SJCRH30 (cell line): ENCODE results near the gene SLC22A23. TPM values are rescaled to one million over a fixed set of nuclear protein-coding genes. Genes with fewer than 3 reads are reported as not detected.

ENCODE experiments used
- DNase-seq, 2 experiments: peaks; one replicate each; pipeline ENCODE4 v3.0.0-alpha.2; 2015 to 2020
- H3K27ac ChIP-seq: fragments of 250-450 bp; sonication (Bioruptor Pico); 2 replicates; pipeline ENCODE4 v1.5.1; 2020; ENCODE audit warnings: mild to moderate bottlenecking, moderate library complexity
- H3K27me3 ChIP-seq: fragments of 250-450 bp; sonication (Bioruptor Pico); 2 replicates; pipeline ENCODE4 v1.5.1; 2020; ENCODE audit warnings: mild to moderate bottlenecking, moderate library complexity
- H3K36me3 ChIP-seq: fragments of 250-450 bp; sonication (Bioruptor Pico); 2 replicates; pipeline ENCODE4 v1.5.1; 2020; ENCODE audit warnings: mild to moderate bottlenecking, moderate library complexity
- H3K4me1 ChIP-seq: fragments of 250-450 bp; sonication (Bioruptor Pico); 2 replicates; pipeline ENCODE4 v1.5.1; 2020; ENCODE audit warnings: mild to moderate bottlenecking, moderate library complexity
- H3K4me3 ChIP-seq: fragments of 250-450 bp; sonication (Bioruptor Pico); 2 replicates; pipeline ENCODE4 v1.5.1; 2020; ENCODE audit warnings: mild to moderate bottlenecking, moderate library complexity
- H3K9me3 ChIP-seq: fragments of 250-450 bp; sonication (Bioruptor Pico); replicated peaks from 2 replicates; pipeline ENCODE4 v1.5.1; 2020; ENCODE audit warnings: mild to moderate bottlenecking, moderate library complexity
- total RNA-seq: library from RNA; depleted of rRNA; stranded (reverse); fragments of >200 nt; shearing (Covaris generic); gene quantifications from 2 replicates; pipeline ENCODE4 v1.2.3, GENCODE V29; 2014

The SLC22A23 gene
- total RNA-seq, 1 experiment from 2014 or later, result 0.43 TPM

- Histone ChIP-seq H3K27me3 (no peaks in the 10 kb centered on the region), H3K9me3 (no peaks in the 10 kb centered on the region), H3K36me3 (no peaks in the 10 kb centered on the region), H3K4me1 (peaks cover 4% of the 10 kb centered on the region; the same call in 1 of the 2 replicates), H3K27ac (no peak overlapping the region), H3K4me3 (no peak overlapping the region)
- DNase-seq, result no peak
These were observed 14.2 kb downstream of the SLC22A23 start for GRCh38 chr6:3442431-3443220.

- no peaks in the 10 kb centered on the region for H3K36me3 ChIP-seq
- peaks cover 4% of the 10 kb centered on the region; the same call in 1 of the 2 replicates for H3K4me1 ChIP-seq
- H3K9me3 ChIP-seq, result no peaks in the 10 kb centered on the region
- H3K27ac ChIP-seq, result no peak overlapping the region
- no peak for DNase-seq
- no peak overlapping the region for H3K4me3 ChIP-seq
- H3K27me3 ChIP-seq, result no peaks in the 10 kb centered on the region
These were observed 15.9 kb downstream of the SLC22A23 start for GRCh38 chr6:3440911-3441310.

- Histone ChIP-seq H3K27ac (no peak overlapping the region), H3K9me3 (no peaks in the 10 kb centered on the region), H3K36me3 (no peaks in the 10 kb centered on the region), H3K27me3 (no peaks in the 10 kb centered on the region), H3K4me3 (no peak overlapping the region), H3K4me1 (peaks cover 4% of the 10 kb centered on the region; the same call in 1 of the 2 replicates)
- no peak for DNase-seq
These were observed 16.9 kb downstream of the SLC22A23 start for GRCh38 chr6:3439961-3440360.

GRCh38 chr6:3438190-3439167, 18.4 kb downstream of the SLC22A23 start:
- H3K27ac ChIP-seq, result peak overlapping the region; percentile 7; the same call in 1 of the 2 replicates

GRCh38 chr6:3433005-3433404, 23.8 kb downstream of the SLC22A23 start:
- Histone ChIP-seq H3K9me3 (no peaks in the 10 kb centered on the region), H3K27ac (no peak overlapping the region), H3K4me3 (no peak overlapping the region), H3K27me3 (no peaks in the 10 kb centered on the region), H3K36me3 (no peaks in the 10 kb centered on the region), H3K4me1 (peaks cover 2% of the 10 kb centered on the region; the same call in 1 of the 2 replicates)
- DNase-seq, result peak in 1 of 2 experiments; percentile 25

More at GRCh38 chr6:3438190-3439167, 18.4 kb downstream of the SLC22A23 start:
- Histone ChIP-seq H3K36me3 (no peaks in the 10 kb centered on the region), H3K4me3 (0 out of 2 replicates have a peak overlapping the region, but pooled peaks have one; percentile 12), H3K27me3 (no peaks in the 10 kb centered on the region), H3K9me3 (no peaks in the 10 kb centered on the region), H3K4me1 (peaks cover 4% of the 10 kb centered on the region; the same call in 1 of the 2 replicates)
- DNase-seq, result peak; percentile 40 to 58

- no peak overlapping the region for H3K4me3 ChIP-seq
These were observed 24.4 kb downstream of the SLC22A23 start for GRCh38 chr6:3432416-3432815.

GRCh38 chr6:3431994-3432393, 24.9 kb downstream of the SLC22A23 start:
- no peak for DNase-seq
- Histone ChIP-seq H3K4me3 (no peak overlapping the region), H3K27ac (no peak overlapping the region), H3K9me3 (no peaks in the 10 kb centered on the region), H3K27me3 (no peaks in the 10 kb centered on the region), H3K36me3 (no peaks in the 10 kb centered on the region), H3K4me1 (no peaks in the 10 kb centered on the region)

More at GRCh38 chr6:3432416-3432815, 24.4 kb downstream of the SLC22A23 start:
- no peaks in the 10 kb centered on the region for H3K27me3 ChIP-seq
- no peak for DNase-seq
- no peaks in the 10 kb centered on the region for H3K4me1 ChIP-seq
- H3K36me3 ChIP-seq, result no peaks in the 10 kb centered on the region
- no peak overlapping the region for H3K27ac ChIP-seq
- H3K9me3 ChIP-seq, result no peaks in the 10 kb centered on the region

GRCh38 chr6:3429211-3429610, 27.6 kb downstream of the SLC22A23 start:
- no peaks in the 10 kb centered on the region for H3K9me3 ChIP-seq
- H3K36me3 ChIP-seq, result no peaks in the 10 kb centered on the region
- DNase-seq, result no peak
- no peaks in the 10 kb centered on the region for H3K4me1 ChIP-seq
- H3K27me3 ChIP-seq, result no peaks in the 10 kb centered on the region
- no peak overlapping the region for H3K27ac ChIP-seq
- no peak overlapping the region for H3K4me3 ChIP-seq

GRCh38 chr6:3428700-3429099, 28.1 kb downstream of the SLC22A23 start:
- DNase-seq, result no peak
- Histone ChIP-seq H3K36me3 (no peaks in the 10 kb centered on the region), H3K27ac (no peak overlapping the region), H3K4me3 (no peak overlapping the region), H3K4me1 (no peaks in the 10 kb centered on the region), H3K9me3 (no peaks in the 10 kb centered on the region), H3K27me3 (no peaks in the 10 kb centered on the region)

GRCh38 chr6:3428247-3428646, 28.6 kb downstream of the SLC22A23 start:
- DNase-seq, result no peak
- no peaks in the 10 kb centered on the region for H3K4me1 ChIP-seq
- H3K4me3 ChIP-seq, result no peak overlapping the region
- H3K9me3 ChIP-seq, result no peaks in the 10 kb centered on the region
- H3K36me3 ChIP-seq, result no peaks in the 10 kb centered on the region
- no peak overlapping the region for H3K27ac ChIP-seq
- no peaks in the 10 kb centered on the region for H3K27me3 ChIP-seq

GRCh38 chr6:3427687-3428085, 29.2 kb downstream of the SLC22A23 start:
- Histone ChIP-seq H3K36me3 (no peaks in the 10 kb centered on the region), H3K27me3 (no peaks in the 10 kb centered on the region), H3K27ac (no peak overlapping the region), H3K4me1 (no peaks in the 10 kb centered on the region), H3K4me3 (no peak overlapping the region), H3K9me3 (no peaks in the 10 kb centered on the region)
- no peak for DNase-seq

- Histone ChIP-seq H3K9me3 (no peaks in the 10 kb centered on the region), H3K36me3 (no peaks in the 10 kb centered on the region), H3K27ac (no peak overlapping the region), H3K27me3 (no peaks in the 10 kb centered on the region), H3K4me3 (no peak overlapping the region), H3K4me1 (no peaks in the 10 kb centered on the region)
- no peak for DNase-seq
These were observed 29.7 kb downstream of the SLC22A23 start for GRCh38 chr6:3426927-3427686.

- H3K27me3 ChIP-seq, result no peaks in the 10 kb centered on the region
- no peak overlapping the region for H3K4me3 ChIP-seq
- no peak for DNase-seq
- no peaks in the 10 kb centered on the region for H3K4me1 ChIP-seq
- no peaks in the 10 kb centered on the region for H3K9me3 ChIP-seq
- no peak overlapping the region for H3K27ac ChIP-seq
- no peaks in the 10 kb centered on the region for H3K36me3 ChIP-seq
These were observed 30.5 kb downstream of the SLC22A23 start for GRCh38 chr6:3426091-3426926.
